Left lung (tissue), 10 donors: ENCODE results near the gene PARD6A. TPM values are rescaled to one million over a fixed set of nuclear protein-coding genes. Genes with fewer than 3 reads are reported as not detected.

ENCODE experiments used
- ATAC-seq: fragments of 200-7000 bp; cut with Tn5 transposase; one replicate; pipeline ENCODE4 v1.9.1; 2020; ENCODE audit warnings: moderate library complexity
- DNase-seq, 4 donors: peaks; one replicate each; pipeline ENCODE4 v3.0.0-alpha.2; 2013 to 2020
- H3K27ac ChIP-seq, 2 donors: fragments of 200-600 bp; sonication (generic) in 1 of 2; one replicate each; pipeline versions ENCODE4 v1.5.0 to v1.8.0; 2020 to 2021
- H3K27me3 ChIP-seq, 2 donors: fragments of 200-600 bp; sonication (generic) in 1 of 2; one replicate each; pipeline versions ENCODE4 v1.5.0 to v1.8.0; 2020 to 2021
- H3K36me3 ChIP-seq, 2 donors: fragments of 200-600 bp; sonication (generic) in 1 of 2; one replicate each; pipeline versions ENCODE4 v1.5.0 to v1.8.0; 2020 to 2021
- H3K4me1 ChIP-seq, 2 donors: fragments of 200-600 bp; one replicate each; pipeline ENCODE4 v1.8.0; 2021
- H3K4me3 ChIP-seq, 2 donors: fragments of 200-600 bp; sonication (generic) in 1 of 2; one replicate each; pipeline versions ENCODE4 v1.5.0 to v1.8.0; 2020 to 2021; ENCODE audit warnings: mild to moderate bottlenecking in 1 of 2
- H3K9me3 ChIP-seq, 2 donors: fragments of 200-600 bp; sonication (generic) in 1 of 2; one replicate each; pipeline versions ENCODE4 v1.5.0 to v1.8.0; 2020 to 2021
- intact Hi-C, 2 donors: fragments of 100-400 bp; cut with DNase I; formaldehyde crosslinking; loops; one replicate each; pipeline versions ENCODE4 v1.11.2 to v1.14.2; 2022
- polyA plus RNA-seq, 6 donors: library from polyadenylated mRNA; unstranded; fragments of 120-200 nt; gene quantifications; one replicate each; pipeline ENCODE4 v1.2.1, GENCODE V29; 2013; ENCODE audit not compliant: insufficient read length in 6 of 6
- total RNA-seq, 2 donors: library from RNA; stranded (reverse); fragmentation: NEBNext Ultra II Directional; extraction: Animal tissue kit (Norgen Biotek cat#: 25700); gene quantifications; one replicate each; pipeline ENCODE4 v1.2.1, GENCODE V29; 2021
- TF ChIP-seq, protein P1 (sequence below), 2 donors: fragments of 200-600 bp; sonication (generic) in 1 of 2; IDR thresholded peaks; one replicate each; pipeline versions ENCODE4 v1.5.0 to v1.8.0; 2021; ENCODE audit warnings: antibody characterized with exemption in 2 of 2
- donor health status: DM: no; HTN: yes; CAD: no.
- donor health status: DM: no; HTN: no; CAD: no.

The PARD6A gene
- total and polyA plus RNA-seq, 8 donors: 1.4 to 4.1 (median 1.9) TPM

DNA sequence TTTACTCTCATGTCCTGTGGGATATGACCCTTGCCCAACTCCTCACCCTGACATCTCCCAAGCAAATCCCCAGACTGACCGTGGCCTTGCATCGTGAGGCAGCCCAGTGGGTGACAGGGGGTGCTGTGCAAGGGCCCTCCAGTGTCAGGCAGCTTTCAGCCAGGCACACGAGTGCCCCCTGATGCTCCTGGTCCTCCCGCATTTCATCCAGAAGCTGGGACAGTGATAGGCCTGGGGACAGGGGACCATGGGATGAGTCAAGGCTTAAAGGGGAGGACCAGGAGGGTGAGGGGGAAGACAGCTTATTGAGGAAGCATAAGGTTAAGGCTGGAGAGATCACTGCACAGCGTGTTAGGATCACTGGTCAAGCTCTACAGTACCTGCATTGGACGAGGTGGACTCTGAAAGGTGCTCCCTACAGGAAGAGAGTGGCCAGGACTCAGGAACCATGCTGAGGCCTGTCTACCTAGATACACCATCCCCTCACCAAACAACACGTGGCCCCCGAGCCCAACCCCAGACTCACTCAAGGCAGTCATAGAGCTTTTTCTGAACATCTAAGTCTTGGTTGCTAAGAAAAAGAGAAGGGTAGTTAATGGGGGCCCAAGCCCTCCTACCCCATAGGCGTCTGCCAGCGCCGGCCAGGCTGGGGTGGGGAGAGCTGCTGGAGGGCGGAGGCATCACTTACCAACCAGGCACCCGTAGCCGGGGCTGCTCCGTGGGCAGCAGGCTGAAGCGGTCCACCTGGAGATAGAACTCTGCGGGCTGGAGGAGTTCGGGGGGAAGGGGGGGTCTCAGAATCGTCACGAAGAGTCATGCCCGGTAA lies 1.7 kb upstream of the PARD6A start:
- peaks cover 9 to 16% of the 10 kb centered on the region in 2 donors for H3K27me3 ChIP-seq
- H3K9me3 ChIP-seq: no peaks in the 10 kb centered on the region
- TF ChIP-seq, protein P1, sequence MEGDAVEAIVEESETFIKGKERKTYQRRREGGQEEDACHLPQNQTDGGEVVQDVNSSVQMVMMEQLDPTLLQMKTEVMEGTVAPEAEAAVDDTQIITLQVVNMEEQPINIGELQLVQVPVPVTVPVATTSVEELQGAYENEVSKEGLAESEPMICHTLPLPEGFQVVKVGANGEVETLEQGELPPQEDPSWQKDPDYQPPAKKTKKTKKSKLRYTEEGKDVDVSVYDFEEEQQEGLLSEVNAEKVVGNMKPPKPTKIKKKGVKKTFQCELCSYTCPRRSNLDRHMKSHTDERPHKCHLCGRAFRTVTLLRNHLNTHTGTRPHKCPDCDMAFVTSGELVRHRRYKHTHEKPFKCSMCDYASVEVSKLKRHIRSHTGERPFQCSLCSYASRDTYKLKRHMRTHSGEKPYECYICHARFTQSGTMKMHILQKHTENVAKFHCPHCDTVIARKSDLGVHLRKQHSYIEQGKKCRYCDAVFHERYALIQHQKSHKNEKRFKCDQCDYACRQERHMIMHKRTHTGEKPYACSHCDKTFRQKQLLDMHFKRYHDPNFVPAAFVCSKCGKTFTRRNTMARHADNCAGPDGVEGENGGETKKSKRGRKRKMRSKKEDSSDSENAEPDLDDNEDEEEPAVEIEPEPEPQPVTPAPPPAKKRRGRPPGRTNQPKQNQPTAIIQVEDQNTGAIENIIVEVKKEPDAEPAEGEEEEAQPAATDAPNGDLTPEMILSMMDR (IDR thresholded peaks at IDR 0.05): no peak
- ATAC-seq (no peak), DNase-seq (no peak)
- H3K4me1 ChIP-seq: peaks cover 13 to 22% of the 10 kb centered on the region in 2 donors
- H3K4me3 ChIP-seq: peak overlapping the region; percentile 83 to 96
- intact Hi-C loops: loop anchor here in 1 of 2 donors (10.0 kb wide), 1 partner anchor 114 kb away; no protein-coding TSS in a partner anchor
- H3K27ac ChIP-seq: no peak overlapping the region
- peaks cover 0 to 34% of the 10 kb centered on the region in 2 donors for H3K36me3 ChIP-seq

- Histone ChIP-seq H3K27ac (peak within 1 kb of the TSS; percentile 95 to 98), H3K36me3 (peaks cover 0 to 34% of the 10 kb centered on the region in 2 donors), H3K4me1 (peaks cover 13 to 22% of the 10 kb centered on the region in 2 donors), H3K9me3 (no peaks in the 10 kb centered on the region), H3K4me3 (peak within 1 kb of the TSS; percentile 83 to 96), H3K27me3 (peaks cover 0 to 8% of the 10 kb centered on the region in 2 donors)
- intact Hi-C loops: loop anchor here in 1 of 2 donors (10.0 kb wide), 1 partner anchor 115 kb away; no protein-coding TSS in a partner anchor
- TF ChIP-seq, protein P1 (IDR thresholded peaks at IDR 0.05): no peak
- DNase-seq: peak; percentile 92 to 98 (median 94)
- peak; percentile 95 for ATAC-seq
Observed at GRCh38 chr16:67659675-67660563, 841 bp upstream of the PARD6A start, which contains the start of gene ACD. Gene ACD (minus strand): TSS chr16:67660260. CDS start chr16:67660220, 40 bp downstream.

DNA sequence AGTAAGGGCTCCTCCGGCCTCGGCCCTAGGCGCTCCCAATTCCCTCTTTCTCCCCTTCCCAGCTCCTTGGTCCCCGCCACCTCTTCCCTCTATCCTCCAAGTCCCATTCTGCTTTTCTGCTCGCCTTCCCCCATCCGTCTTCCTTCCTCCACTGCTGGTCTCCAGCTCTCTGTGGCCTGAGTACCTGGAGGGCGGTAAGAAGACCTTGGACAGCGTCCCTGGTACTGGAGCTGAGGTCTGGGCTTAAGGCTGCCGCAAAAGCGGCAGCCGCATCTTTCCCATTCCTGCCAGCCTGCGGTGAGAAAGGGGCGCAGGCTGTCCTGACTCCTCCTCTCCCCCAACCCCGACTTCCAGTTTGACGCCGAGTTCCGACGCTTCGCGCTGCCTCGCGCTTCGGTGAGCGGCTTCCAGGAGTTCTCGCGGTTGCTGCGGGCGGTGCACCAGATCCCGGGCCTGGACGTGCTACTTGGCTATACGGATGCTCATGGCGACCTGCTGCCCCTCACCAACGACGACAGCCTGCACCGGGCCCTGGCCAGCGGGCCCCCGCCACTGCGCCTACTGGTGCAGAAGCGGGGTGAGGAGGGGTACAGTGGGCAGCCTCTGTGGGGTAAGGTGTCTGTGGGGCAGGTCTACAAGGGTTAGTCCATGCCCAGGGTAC lies 471 bp downstream of the PARD6A start:
- H3K27me3 ChIP-seq: no peaks in the 10 kb centered on the region
- intact Hi-C loops: no loop called here
- H3K27ac ChIP-seq: peak overlapping the region in 1 of 2 donors; percentile 98
- peaks cover 17 to 31% of the 10 kb centered on the region in 2 donors for H3K4me1 ChIP-seq
- H3K4me3 ChIP-seq: peak overlapping the region; percentile 83 to 96
- DNase-seq: peak in 2 of 4 donors; percentile 51 to 81
- ATAC-seq: no peak
- peaks cover 0 to 32% of the 10 kb centered on the region in 2 donors for H3K36me3 ChIP-seq
- no peaks in the 10 kb centered on the region for H3K9me3 ChIP-seq
- TF ChIP-seq, protein P1 (IDR thresholded peaks at IDR 0.05): no peak

GRCh38 chr16:67661886-67662652 lies 1.3 kb downstream of the PARD6A start:
- intact Hi-C loops: no loop called here
- peak in 1 of 4 donors; percentile 78 for DNase-seq
- H3K4me3 ChIP-seq: no peak overlapping the region
- peaks cover 17 to 37% of the 10 kb centered on the region in 2 donors for H3K4me1 ChIP-seq
- TF ChIP-seq, protein P1 (IDR thresholded peaks at IDR 0.05): no peak
- peaks cover 0 to 23% of the 10 kb centered on the region in 2 donors for H3K36me3 ChIP-seq
- no peak for ATAC-seq
- no peaks in the 10 kb centered on the region for H3K27me3 ChIP-seq
- no peak overlapping the region for H3K27ac ChIP-seq
- H3K9me3 ChIP-seq: no peaks in the 10 kb centered on the region
